NCI-H69 (cell line): ENCODE data around the gene HUS1.

ENCODE experiments used
- DNase-seq: peaks from one replicate; lab custom pipeline; 2025; lab: John Stamatoyannopoulos, UW

The HUS1 gene

DNA sequence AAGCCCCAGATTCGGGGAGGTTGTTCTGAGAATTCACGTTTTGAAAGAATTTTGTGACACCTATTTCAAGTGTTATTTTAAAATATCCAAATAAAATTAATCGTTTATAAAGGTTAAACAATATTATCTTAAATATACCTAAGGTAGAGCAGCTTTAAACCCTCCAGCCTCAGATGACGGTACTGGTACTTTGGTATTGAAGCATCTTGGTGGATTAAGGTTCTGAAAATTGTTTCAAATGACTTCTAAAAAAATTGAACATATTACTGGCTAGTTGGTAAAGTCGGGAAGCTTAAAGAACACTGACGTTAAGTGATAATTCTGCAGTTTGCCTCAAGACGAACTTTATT is 392 bp upstream of the HUS1 start:
- DNase-seq: no peak

DNA sequence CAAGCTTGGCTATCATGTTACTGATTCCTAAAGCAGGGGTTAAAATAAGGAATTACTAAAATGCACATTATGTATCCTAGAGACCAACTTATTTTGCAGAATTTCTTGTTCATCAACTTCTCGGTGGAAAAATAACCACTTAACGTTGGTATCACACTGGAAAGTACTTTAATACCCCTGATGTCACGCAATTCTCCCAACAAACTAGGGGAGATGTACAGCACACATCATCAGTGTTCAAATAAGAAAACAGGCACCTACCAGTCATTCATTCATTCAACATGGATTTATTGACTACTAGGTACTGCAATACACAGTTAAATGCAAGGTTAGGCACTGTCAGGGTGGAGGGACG is 648 bp downstream of the HUS1 start:
- DNase-seq: no peak

DNA sequence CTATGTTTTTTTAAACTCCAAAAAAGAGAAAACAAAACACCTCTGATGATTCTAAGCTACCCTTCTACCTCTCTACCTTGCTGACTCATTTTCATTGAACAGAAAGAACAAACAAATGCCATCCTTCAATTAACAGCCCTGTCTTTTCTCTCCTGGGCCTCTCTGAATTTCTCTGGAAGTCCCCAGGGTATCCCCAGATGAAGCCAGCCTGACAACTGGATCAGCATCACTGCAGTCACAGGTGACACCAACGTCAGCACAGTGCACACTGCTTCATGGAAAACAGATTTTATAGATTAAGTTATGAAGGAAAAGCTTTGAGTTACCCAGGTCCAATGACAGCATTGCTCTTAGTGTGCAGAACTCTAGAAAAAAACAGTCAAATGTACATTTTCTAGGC is 5.7 kb downstream of the HUS1 start:
- no peak for DNase-seq

DNA sequence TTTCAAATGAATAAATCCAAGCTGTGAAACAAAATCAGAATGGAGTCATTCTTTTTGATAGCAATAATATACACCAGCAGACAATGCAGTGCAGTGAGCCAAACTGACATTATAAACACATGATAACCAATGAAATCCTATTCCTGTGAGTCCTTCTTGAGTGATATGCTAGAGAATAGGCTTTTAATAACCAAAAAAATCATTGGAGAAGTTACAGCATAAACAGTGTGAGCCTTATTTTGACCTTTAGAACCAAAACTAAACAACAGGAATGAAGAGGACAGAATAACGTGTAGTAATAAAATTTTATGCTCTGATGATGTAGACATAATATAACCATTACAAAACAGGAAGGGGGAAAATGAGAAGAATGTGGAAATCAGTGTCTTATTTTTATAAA is 8.7 kb downstream of the HUS1 start:
- DNase-seq: no peak

DNA sequence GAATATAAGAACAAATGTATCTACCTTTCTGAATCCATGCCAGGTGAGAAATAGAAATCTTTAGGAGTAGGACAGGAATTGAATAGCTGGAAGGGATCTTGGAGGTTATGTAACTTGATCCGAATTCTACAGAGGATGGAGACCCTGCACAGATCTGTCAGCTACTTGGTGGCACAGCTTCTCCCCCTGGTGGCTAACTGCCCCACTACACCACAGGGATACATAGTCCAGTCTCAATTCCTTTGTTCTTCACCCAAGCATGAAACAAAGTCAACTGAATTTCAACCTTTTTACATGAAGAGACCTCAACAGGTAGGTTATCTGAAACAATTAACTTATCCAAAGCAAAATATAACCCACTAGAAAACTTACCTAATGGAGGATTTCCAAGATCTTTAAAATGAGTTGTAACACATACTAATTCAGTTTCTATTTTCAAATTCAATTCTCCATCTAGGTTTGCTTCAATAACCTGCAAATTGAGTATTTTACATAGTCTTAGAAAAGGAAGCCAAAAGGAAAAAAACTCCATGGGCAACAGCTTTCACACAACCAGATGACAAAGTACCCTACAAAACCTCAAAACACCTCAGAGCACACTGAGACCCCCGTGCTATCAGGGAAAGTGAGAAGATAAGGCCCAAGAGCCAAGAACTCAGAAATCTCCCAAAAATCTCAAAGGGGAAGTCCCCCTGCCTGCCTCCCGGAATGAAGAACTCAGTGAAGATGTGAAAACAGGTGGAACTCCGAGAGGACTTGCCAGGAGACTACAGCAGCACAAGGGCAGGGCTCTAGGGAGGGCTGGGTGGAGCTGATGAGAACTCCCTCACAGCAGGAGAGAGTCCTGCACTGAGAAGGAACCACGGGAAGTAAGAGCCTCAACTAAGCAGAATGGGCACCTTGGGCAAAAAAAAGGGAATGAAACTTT is 10.3 kb downstream of the HUS1 start:
- DNase-seq: peak; percentile 80

- DNase-seq: no peak
These were observed 11.7 kb downstream of the HUS1 start for GRCh38 chr7:47967708-47968107.

- DNase-seq: no peak
These were observed 12.3 kb downstream of the HUS1 start for GRCh38 chr7:47967123-47967522.

GRCh38 chr7:47965456-47965855 is 14.0 kb downstream of the HUS1 start:
- DNase-seq: no peak

GRCh38 chr7:47962262-47962661 is 17.2 kb downstream of the HUS1 start:
- DNase-seq: no peak

GRCh38 chr7:47957156-47957555 is 22.3 kb downstream of the HUS1 start:
- DNase-seq: no peak

DNA sequence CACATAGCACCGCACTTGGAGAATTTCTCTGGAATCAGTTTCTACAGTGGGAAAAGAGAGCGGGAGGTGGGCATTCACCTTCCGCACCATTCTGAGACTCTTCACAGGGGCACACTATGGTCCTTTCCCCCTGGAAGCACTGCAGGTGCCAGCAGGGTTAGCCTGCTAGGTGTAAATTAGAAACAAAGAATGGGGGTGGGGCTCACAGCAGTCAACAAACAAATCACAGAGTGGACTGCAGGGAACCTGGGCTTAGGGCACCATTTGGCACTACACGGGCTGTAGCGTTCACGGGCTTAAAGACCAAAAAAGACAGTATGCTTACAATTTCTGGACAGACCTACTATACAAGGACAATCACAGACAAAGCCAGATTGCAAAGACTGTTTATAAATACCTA is 23.2 kb downstream of the HUS1 start:
- DNase-seq: peak; percentile 84

DNA sequence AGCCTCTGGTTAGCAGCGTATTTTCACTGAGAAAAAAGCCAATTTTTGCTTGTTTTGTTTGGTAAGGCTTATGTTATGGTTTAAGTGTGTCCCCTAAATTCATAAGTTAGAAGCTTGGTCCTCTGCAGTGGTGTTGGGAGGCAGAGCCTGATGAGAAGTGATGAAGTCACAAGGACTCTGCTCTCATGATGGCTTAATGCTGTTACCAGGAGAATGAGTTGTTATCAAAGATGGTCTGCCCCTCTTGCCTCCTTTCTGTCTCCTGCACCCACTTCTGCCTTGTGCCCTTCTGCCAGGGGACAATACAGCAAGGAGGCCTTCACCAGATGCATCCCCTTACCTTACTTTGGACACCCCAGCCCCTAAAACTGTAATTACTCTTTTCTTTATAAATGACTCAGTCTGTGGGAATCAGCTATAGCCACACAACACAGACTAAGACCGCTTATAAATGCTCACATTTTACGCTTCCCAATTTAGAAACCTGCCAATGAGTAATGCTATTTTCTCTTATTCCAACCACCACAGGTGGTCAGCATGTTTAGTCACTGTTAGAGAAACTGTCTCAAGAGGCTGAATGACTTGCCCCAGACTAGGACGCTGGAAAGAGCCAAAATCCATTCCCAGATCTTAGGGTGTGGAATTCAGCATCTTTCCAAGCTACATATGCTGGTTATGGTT is 25.0 kb downstream of the HUS1 start:
- DNase-seq: no peak

GRCh38 chr7:47953822-47954221 is 25.6 kb downstream of the HUS1 start:
- DNase-seq: no peak

GRCh38 chr7:47952224-47952623 is 27.2 kb downstream of the HUS1 start:
- no peak for DNase-seq

- peak; percentile 78 for DNase-seq
These were observed 28.0 kb downstream of the HUS1 start for GRCh38 chr7:47951374-47951773.

GRCh38 chr7:47950714-47951113 is 28.7 kb downstream of the HUS1 start:
- peak; percentile 75 for DNase-seq

- peak; percentile 16 for DNase-seq
These were observed 29.7 kb downstream of the HUS1 start for GRCh38 chr7:47949703-47950102.

GRCh38 chr7:47948141-47948790 is 31.1 kb downstream of the HUS1 start, which contains the start of gene PKD1L1:
TSS of gene PKD1L1 (minus strand) at chr7:47948466. CDS start at chr7:47948440, 26 bp downstream.
- DNase-seq: no peak

- no peak for DNase-seq
These were observed 32.1 kb downstream of the HUS1 start for GRCh38 chr7:47947355-47947749.

DNA sequence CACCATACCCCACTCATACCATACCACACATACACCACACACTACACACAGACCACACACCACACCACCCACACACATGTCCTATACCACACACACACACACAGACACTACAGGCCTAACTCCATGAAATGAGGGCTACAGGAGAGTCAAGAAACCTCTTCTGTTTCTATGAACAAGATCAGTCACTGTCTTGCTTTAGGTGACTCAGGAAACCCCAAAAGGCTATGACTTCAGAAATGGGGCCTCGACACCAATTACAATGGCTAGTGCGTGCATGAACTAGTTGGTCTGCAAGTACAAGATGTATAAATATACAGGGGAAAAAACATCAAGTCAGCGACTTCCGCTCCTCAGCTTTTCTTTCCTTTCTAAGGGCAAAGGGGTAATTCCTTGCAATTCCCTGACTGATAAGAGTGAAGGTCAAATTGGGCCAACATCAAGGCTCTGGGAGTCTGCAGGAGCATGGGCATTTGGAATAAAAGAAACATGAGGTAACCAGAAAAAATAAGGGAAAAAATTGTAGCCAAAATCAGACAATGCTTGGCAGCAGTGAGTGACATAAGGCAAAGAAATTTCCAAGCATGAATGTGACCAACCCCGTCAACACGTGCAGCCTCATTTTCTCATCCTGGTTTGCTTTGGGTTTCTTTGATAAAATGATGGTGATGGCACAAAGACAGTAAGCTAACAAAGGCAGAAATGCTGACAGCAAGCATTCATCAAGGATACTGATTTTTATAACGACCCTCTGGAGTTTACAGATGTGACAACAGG is 32.6 kb downstream of the HUS1 start:
- DNase-seq: no peak

- peak; percentile 76 for DNase-seq
These were observed 34.0 kb downstream of the HUS1 start for GRCh38 chr7:47945261-47946015.
